Smooth muscle cell of the pulmonary artery (primary cell): ENCODE measurements around the gene TICAM2. TPM values are rescaled to one million over a fixed set of nuclear protein-coding genes. Genes with fewer than 3 reads are reported as not detected.

Experiments
- total RNA-seq: library from RNA; depleted of rRNA; stranded (reverse); fragments of >200 nt; gene quantifications from 2 replicates; pipeline ENCODE4 v1.2.3, GENCODE V29; 2014

Gene TICAM2, protein sequence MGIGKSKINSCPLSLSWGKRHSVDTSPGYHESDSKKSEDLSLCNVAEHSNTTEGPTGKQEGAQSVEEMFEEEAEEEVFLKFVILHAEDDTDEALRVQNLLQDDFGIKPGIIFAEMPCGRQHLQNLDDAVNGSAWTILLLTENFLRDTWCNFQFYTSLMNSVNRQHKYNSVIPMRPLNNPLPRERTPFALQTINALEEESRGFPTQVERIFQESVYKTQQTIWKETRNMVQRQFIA
- total RNA-seq, result 4.3 and 4.8 TPM in 2 replicates

DNA sequence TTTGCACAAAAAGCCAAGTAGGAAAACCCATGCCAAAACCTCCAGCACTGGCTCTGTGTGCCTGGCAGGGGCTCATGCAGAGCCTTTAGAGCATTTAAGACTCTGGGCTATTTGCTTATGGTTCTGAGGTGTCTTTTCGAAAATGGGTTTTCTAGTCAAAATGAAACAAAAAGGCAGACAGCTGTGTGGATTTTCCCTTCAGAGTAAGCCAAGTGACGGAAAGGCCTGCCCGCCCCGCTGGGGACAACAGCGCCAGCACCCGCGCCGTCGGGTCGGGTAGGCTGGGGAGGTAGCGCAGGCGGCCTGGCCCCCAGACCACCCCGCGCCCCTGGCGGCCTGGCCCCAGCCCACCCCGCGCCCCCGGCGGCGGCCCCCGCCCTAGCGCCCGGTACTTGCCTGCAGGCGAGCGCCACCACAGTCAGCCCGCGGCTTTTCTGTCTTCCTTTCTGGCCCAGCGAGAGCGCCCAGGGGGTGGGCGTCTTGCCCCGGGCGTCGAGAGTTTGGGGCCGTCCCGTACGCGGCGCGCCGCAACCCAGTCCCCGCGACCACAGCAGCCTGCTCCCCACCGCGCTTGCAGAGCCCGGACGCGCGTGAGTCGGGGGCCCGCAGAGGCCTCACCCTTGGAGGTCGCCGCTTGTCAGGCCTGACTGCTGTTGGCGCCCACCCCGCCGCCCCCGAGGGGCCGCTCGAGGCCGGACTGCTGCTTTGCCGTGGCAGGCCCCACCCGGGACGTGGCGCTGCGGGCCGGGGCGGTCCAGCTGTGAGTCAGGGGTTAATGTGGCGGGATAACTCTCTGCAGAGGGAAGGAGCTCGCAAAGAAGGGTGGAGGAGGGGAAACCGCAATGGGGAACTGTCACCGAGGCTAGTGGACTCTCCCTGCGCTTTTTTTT lies at the start of gene TICAM2:
TICAM2 (minus strand) TSS at position 779 of the 890 bp plus-strand sequence. CDS start 21,223 bp downstream, outside the sequence.

DNA sequence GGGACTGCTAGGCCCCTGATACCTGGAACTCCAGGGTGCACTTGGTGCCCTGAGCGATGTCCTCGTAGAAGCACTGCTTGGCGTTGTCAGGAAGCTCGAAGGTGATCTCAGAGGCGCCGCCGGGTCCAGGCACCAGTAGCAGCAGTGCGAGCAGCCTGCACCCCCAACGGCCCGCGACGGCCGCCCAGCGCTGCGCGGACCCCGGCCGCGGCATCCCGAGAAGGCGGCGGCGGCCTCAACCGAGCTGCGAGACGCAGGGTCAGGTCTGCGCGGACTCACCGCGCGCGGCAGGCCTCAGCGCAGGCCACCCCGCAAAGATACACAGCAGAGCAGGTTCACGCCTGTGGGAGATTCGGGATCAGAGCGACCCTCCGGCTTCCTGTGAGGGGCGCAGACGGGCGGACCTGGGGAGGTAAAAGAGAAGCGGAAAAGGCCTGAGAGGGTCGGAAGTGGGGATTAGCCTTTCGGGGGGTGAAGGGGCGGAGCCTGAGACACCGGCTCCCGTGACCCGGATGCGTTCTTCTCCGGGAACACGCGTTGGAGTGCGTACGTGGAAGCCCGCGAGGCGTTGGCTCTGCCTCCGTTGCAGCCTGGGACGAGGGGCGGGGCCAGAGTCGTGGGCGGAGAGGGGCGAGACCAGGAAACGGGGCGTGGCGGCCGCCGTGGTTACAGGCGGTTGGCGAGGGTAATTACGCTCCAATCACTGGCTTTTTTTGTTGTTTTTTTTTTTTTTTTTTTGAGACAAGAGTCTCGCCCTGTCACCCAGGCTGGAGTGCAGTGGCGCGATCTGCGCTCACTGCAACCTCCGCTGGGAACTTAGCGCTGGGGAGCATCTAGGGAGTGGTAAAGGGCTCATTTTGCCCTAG lies 23.5 kb upstream of the TICAM2 start, which contains the start of gene TMED7:
TMED7 (minus strand) TSS at position 458 of the 866 bp plus-strand sequence; CDS start at position 214, 244 bp downstream.

DNA sequence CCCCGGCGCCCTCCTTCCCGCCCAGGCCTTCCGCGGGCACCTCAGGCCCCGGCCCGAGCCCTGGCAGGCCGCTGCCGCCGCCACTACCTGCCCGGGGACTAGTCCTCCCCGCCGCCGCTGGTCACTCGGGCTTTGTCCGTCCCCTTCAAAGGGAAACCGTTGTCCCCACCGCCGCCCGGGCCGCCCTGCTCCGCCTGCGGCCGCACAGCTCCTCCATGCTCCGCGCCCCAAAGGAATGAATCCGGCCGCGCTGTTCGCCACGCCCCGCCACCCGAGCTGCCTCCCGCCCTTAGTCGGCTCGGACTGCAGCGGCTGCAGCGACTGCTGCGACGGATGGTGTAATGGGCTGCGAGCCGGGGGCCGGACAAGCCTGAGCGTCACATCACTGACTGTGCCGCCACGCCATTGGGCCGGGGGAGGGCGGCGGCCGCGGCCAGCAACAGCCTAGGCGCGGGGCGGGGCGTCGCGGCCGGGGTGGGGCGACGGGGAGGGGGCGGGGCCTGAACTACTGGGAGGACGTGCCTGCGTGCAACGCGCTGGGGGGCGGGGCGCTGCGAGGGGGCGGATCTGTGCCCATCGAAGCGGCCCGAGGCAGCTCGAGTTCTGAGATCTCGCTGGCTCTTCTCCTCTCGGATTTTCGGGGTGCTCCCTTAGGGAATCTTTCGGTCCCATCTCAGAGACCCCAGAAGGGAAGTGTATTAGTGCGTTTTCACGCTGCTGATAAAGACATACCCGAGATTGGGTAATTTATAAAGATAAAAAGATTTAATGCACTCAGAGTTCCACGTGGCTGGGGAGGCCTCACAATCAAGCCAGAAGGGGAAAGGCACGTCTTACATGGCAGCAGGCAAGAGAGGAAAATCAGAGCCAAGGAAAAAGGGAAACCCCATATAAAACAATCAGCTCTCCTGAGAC lies 57.6 kb downstream of the TICAM2 start, which contains the start of gene FEM1C:
FEM1C (minus strand) TSS at position 340 of the 915 bp plus-strand sequence. CDS start 1,282 bp downstream, outside the sequence.

Other genes starting within 250 kb of the TICAM2 start
- 28.3 and 31.9 TPM in 2 replicates for gene FEM1C, start 57.7 kb downstream of the TICAM2 start, total RNA-seq
- gene TMED7, start 23.6 kb upstream of the TICAM2 start, total RNA-seq, result 199 and 381 TPM in 2 replicates
- gene CDO1, start 214.2 kb upstream of the TICAM2 start, total RNA-seq, result 10.9 and 12.5 TPM in 2 replicates
- gene ATG12, start 239.1 kb upstream of the TICAM2 start, total RNA-seq, result 49.6 and 61.6 TPM in 2 replicates
- gene AP3S1, start 239.5 kb upstream of the TICAM2 start, total RNA-seq, result 66.4 and 92.6 TPM in 2 replicates